ENCODE results near the gene VKORC1L1. TPM values are rescaled to one million over a fixed set of nuclear protein-coding genes. Genes with fewer than 3 reads are reported as not detected.
"Not testable (repeated sequence)": the region's sequence is repeated elsewhere in the genome, so short reads cannot be mapped to it uniquely, and the experiment has no call there.

Gene VKORC1L1
- total RNA-seq, 8 experiments from 2014 or later, result 9.9 to 24.4 (median 15.8) TPM

GRCh38 chr7:65892835-65893234 lies 20.0 kb downstream of the VKORC1L1 start:
- 33 to 100% (median 92%) methylated on average over 1 of the region's 1 CpG; no CpG with 5 or more reads in 4 of the 10 experiments for WGBS, 10 experiments
- no peak for ATAC-seq (replicated peaks in 6 of 8)
- no peak overlapping the region for H3K27ac ChIP-seq
- no peaks in the 10 kb centered on the region for H3K4me1 ChIP-seq (replicated peaks in 1 of 2)
- H3K4me3 ChIP-seq, result no peak overlapping the region
- in situ Hi-C loops (cut with MboI; ENCODE audit: low pct_unique_long_range_greater_than_20kb in 2 of 9, low sequenced_read_pairs in 9 of 9, unreplicated experiment in 9 of 9), result no loop called here

- 80 to 100% (median 89%) methylated on average over 2 to 4 of the region's 4 CpGs; no CpG with 5 or more reads in 6 of the 10 experiments for WGBS, 10 experiments
- no peak for ATAC-seq (replicated peaks in 6 of 8)
- Histone ChIP-seq H3K27ac (no peak overlapping the region), H3K4me1 (replicated peaks in 1 of 2) (no peaks in the 10 kb centered on the region), H3K4me3 (no peak overlapping the region)
- in situ Hi-C loops (cut with MboI; ENCODE audit: low pct_unique_long_range_greater_than_20kb in 2 of 9, low sequenced_read_pairs in 9 of 9, unreplicated experiment in 9 of 9), result no loop called here
These were observed 23.5 kb downstream of the VKORC1L1 start for GRCh38 chr7:65896279-65896870.

- 83 to 93% (median 92%) methylated on average over 1 to 2 of the region's 3 CpGs; no CpG with 5 or more reads in 7 of the 10 experiments for WGBS, 10 experiments
- ATAC-seq (replicated peaks in 6 of 8); H3K4me1 ChIP-seq (replicated peaks in 1 of 2); H3K27ac ChIP-seq; H3K4me3 ChIP-seq; in situ Hi-C loops (cut with MboI; ENCODE audit: low pct_unique_long_range_greater_than_20kb in 2 of 9, low sequenced_read_pairs in 9 of 9, unreplicated experiment in 9 of 9): not testable (repeated sequence)
These were observed 24.4 kb downstream of the VKORC1L1 start for GRCh38 chr7:65897289-65897688.

- ATAC-seq (replicated peaks in 6 of 8); H3K27ac ChIP-seq; in situ Hi-C loops (cut with MboI; ENCODE audit: low pct_unique_long_range_greater_than_20kb in 2 of 9, low sequenced_read_pairs in 9 of 9, unreplicated experiment in 9 of 9); H3K4me3 ChIP-seq; H3K4me1 ChIP-seq (replicated peaks in 1 of 2): not testable (repeated sequence)
- WGBS, 10 experiments, result 100% methylated on average over 1 to 2 of the region's 2 CpGs; no CpG with 5 or more reads in 1 of the 10 experiments
These were observed 26.0 kb downstream of the VKORC1L1 start for GRCh38 chr7:65898677-65899447.

GRCh38 chr7:65902306-65902705 lies 29.4 kb downstream of the VKORC1L1 start:
- Histone ChIP-seq H3K4me3 (no peak overlapping the region), H3K4me1 (replicated peaks in 1 of 2) (peaks cover 0 to 4% of the 10 kb centered on the region in 2 donors), H3K27ac (no peak overlapping the region)
- ATAC-seq (replicated peaks in 6 of 8), result no peak
- in situ Hi-C loops (cut with MboI; ENCODE audit: low pct_unique_long_range_greater_than_20kb in 2 of 9, low sequenced_read_pairs in 9 of 9, unreplicated experiment in 9 of 9), result no loop called here

- in situ Hi-C loops (cut with MboI; ENCODE audit: low pct_unique_long_range_greater_than_20kb in 2 of 9, low sequenced_read_pairs in 9 of 9, unreplicated experiment in 9 of 9), result no loop called here
- H3K4me3 ChIP-seq, result no peak overlapping the region
- WGBS, 10 experiments, result 73 to 100% (median 92%) methylated on average over 1 to 6 of the region's 6 CpGs; no CpG with 5 or more reads in 1 of the 10 experiments
- no peak overlapping the region for H3K27ac ChIP-seq
- no peak for ATAC-seq (replicated peaks in 6 of 8)
- peaks cover 4 to 9% of the 10 kb centered on the region in 2 donors for H3K4me1 ChIP-seq (replicated peaks in 1 of 2)
These were observed 34.8 kb downstream of the VKORC1L1 start for GRCh38 chr7:65907501-65908198.

- WGBS, 10 experiments, result 40 to 100% (median 45%) methylated on average over 1 to 2 of the region's 2 CpGs; no CpG with 5 or more reads in 1 of the 10 experiments
- H3K27ac ChIP-seq, result no peak overlapping the region
- no peak for ATAC-seq (replicated peaks in 6 of 8)
- in situ Hi-C loops (cut with MboI; ENCODE audit: low pct_unique_long_range_greater_than_20kb in 2 of 9, low sequenced_read_pairs in 9 of 9, unreplicated experiment in 9 of 9), result no loop called here
- H3K4me3 ChIP-seq, result no peak overlapping the region
- peaks cover 4 to 9% of the 10 kb centered on the region in 2 donors for H3K4me1 ChIP-seq (replicated peaks in 1 of 2)
These were observed 37.4 kb downstream of the VKORC1L1 start for GRCh38 chr7:65910237-65910636.

- ATAC-seq (replicated peaks in 6 of 8), result peak in 5 of 8 experiments; percentile 59 to 90 (median 68)
- Histone ChIP-seq H3K4me3 (no peak overlapping the region), H3K27ac (peak overlapping the region in 1 of 2 donors; percentile 27), H3K4me1 (replicated peaks in 1 of 2) (peaks cover under 1 to 9% of the 10 kb centered on the region in 2 donors)
- WGBS, 10 experiments, result 75 to 100% (median 95%) methylated on average over 1 to 7 of the region's 7 CpGs; no CpG with 5 or more reads in 1 of the 10 experiments
- in situ Hi-C loops (cut with MboI; ENCODE audit: low pct_unique_long_range_greater_than_20kb in 2 of 9, low sequenced_read_pairs in 9 of 9, unreplicated experiment in 9 of 9), result no loop called here
These were observed 39.4 kb downstream of the VKORC1L1 start for GRCh38 chr7:65912237-65912636.

GRCh38 chr7:65915921-65916657 lies 43.2 kb downstream of the VKORC1L1 start:
- ATAC-seq (replicated peaks in 6 of 8), result no peak
- WGBS, 10 experiments, result 92 to 100% (median 100%) methylated on average over 1 to 8 of the region's 8 CpGs
- in situ Hi-C loops (cut with MboI; ENCODE audit: low pct_unique_long_range_greater_than_20kb in 2 of 9, low sequenced_read_pairs in 9 of 9, unreplicated experiment in 9 of 9), result no loop called here

GRCh38 chr7:65923316-65923715 lies 50.4 kb downstream of the VKORC1L1 start:
- in situ Hi-C loops (cut with MboI; ENCODE audit: low pct_unique_long_range_greater_than_20kb in 2 of 9, low sequenced_read_pairs in 9 of 9, unreplicated experiment in 9 of 9), result no loop called here
- 80 to 100% (median 92%) methylated on average over 1 to 4 of the region's 4 CpGs; no CpG with 5 or more reads in 1 of the 10 experiments for WGBS, 10 experiments
- no peak overlapping the region for H3K4me3 ChIP-seq
- ATAC-seq (replicated peaks in 6 of 8), result no peak
- H3K4me1 ChIP-seq (replicated peaks in 1 of 2), result no peaks in the 10 kb centered on the region
- H3K27ac ChIP-seq, result no peak overlapping the region

More at GRCh38 chr7:65915921-65916657, 43.2 kb downstream of the VKORC1L1 start:
- Histone ChIP-seq H3K27ac (no peak overlapping the region), H3K4me3 (no peak overlapping the region), H3K4me1 (replicated peaks in 1 of 2) (peaks cover 0 to 9% of the 10 kb centered on the region in 2 donors)

GRCh38 chr7:65924193-65924592 lies 51.3 kb downstream of the VKORC1L1 start:
- in situ Hi-C loops (cut with MboI; ENCODE audit: low pct_unique_long_range_greater_than_20kb in 2 of 9, low sequenced_read_pairs in 9 of 9, unreplicated experiment in 9 of 9), result no loop called here
- ATAC-seq (replicated peaks in 6 of 8), result no peak
- WGBS, 10 experiments, result 86 to 100% (median 96%) methylated on average over 1 to 4 of the region's 4 CpGs; no CpG with 5 or more reads in 1 of the 10 experiments
- no peak overlapping the region for H3K27ac ChIP-seq
- no peak overlapping the region for H3K4me3 ChIP-seq
- H3K4me1 ChIP-seq (replicated peaks in 1 of 2), result no peaks in the 10 kb centered on the region

- in situ Hi-C loops (cut with MboI; ENCODE audit: low pct_unique_long_range_greater_than_20kb in 2 of 9, low sequenced_read_pairs in 9 of 9, unreplicated experiment in 9 of 9), result no loop called here
- no peak for ATAC-seq (replicated peaks in 6 of 8)
- no peak overlapping the region for H3K27ac ChIP-seq
- H3K4me3 ChIP-seq, result no peak overlapping the region
- WGBS, 10 experiments, result 40 to 100% (median 86%) methylated on average over 1 to 3 of the region's 3 CpGs; no CpG with 5 or more reads in 1 of the 10 experiments
- H3K4me1 ChIP-seq (replicated peaks in 1 of 2), result no peaks in the 10 kb centered on the region
These were observed 52.2 kb downstream of the VKORC1L1 start for GRCh38 chr7:65925040-65925439.
